ENCODE data around the gene POC5.

POC5 gene

DNA sequence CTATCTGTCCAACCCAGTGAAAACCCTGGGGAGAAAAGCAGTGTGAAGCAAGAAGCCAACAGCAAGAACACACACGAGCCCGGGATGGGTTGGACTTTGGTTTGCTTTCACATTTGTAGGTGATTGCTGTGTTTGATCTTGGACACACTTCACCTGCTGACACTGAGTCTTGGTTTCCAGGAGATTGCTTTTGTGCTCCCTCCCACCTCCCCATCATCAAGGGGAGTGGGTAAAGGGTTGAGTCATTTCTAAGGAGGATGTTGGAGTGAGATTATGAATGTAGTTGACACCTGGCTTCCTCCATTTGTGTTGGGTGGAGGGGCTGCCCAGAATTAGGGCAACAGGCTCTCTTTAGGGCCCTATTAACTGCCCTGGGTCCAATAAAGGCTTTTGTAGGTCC, 68.5 kb downstream of the POC5 start:
- no peak for TF ChIP-seq CTCF (conservative IDR thresholded peaks at IDR 0.05; ENCODE audit: low read depth, low read length)
- no peak overlapping the region for H3K4me3 ChIP-seq (ENCODE audit: low read length)
- DNase-seq (ENCODE audit: low read depth), result no peak

DNA sequence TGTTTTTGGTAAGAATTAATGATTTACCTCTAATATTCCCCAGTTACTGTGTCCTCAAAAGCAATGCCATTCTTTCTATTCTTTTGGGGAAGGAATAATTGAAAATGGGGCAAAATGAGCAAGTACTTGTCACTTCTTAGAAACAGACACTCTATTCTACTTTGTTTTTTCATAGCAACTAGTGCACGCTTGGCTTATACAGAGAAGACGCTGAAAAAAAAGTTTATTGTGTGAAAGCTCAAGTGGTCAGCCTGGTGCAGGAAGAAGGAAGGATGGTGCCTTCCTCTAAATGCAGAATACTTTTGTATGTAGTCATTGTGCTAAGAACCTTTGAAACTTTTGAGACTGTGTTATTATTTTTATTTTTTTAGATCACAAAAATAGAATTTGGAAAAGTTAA, 76.4 kb downstream of the POC5 start:
- TF ChIP-seq CTCF (conservative IDR thresholded peaks at IDR 0.05; ENCODE audit: low read depth, low read length), result no peak
- H3K4me3 ChIP-seq (ENCODE audit: low read length), result no peak overlapping the region
- DNase-seq (ENCODE audit: low read depth), result no peak

GRCh38 chr5:75640395-75640794, 76.8 kb downstream of the POC5 start:
- DNase-seq (ENCODE audit: low read depth), result peak; percentile 18

DNA sequence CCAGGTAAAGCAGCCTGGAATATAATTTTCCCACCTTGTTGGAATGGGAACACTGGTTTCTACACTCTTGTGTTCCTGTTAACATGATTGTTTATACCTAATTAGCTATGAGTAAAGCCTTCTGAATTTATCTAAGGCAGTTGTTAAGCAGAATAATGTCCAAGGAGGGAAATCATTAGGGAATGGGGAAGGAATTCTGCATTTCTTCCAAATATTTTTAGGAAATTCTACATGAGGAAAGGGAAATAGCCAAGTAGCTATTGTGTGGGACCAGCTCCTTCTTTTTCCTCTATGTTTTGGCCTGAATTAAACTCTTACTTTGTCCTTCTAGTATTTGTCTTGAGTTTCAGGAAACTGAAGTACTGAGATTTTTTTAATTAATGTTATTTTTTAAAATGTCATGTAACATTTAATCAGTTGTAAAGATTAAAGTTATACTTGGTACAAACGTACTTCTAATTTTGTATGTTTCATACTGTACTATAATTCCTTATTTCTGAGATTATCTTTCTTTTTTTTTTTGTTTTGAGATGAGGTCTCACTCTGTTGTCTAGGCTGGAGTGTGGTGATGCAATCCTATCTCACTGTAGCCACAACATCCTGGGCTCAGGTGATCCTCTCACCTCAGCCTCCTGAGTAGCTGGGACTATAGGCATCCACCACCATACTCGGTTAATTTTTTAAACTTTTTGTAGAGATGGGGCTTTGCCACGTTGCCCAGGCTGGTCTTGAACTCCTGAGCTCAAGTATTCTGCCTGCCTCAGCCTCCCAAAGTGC, 77.5 kb downstream of the POC5 start:
- H3K4me3 ChIP-seq (ENCODE audit: low read length), result no peak overlapping the region
- DNase-seq (ENCODE audit: low read depth), result no peak
- TF ChIP-seq CTCF (conservative IDR thresholded peaks at IDR 0.05; ENCODE audit: low read depth, low read length), result no peak

More at GRCh38 chr5:75640395-75640794, 76.8 kb downstream of the POC5 start:
- H3K4me3 ChIP-seq (ENCODE audit: low read length), result no peak overlapping the region
- TF ChIP-seq CTCF (conservative IDR thresholded peaks at IDR 0.05; ENCODE audit: low read depth, low read length), result no peak

- DNase-seq (ENCODE audit: low read depth), result no peak
- H3K4me3 ChIP-seq (ENCODE audit: low read length), result no peak overlapping the region
- no peak for TF ChIP-seq CTCF (conservative IDR thresholded peaks at IDR 0.05; ENCODE audit: low read depth, low read length)
Observed at GRCh38 chr5:75637949-75638348, 79.3 kb downstream of the POC5 start.

GRCh38 chr5:75632321-75632720, 84.9 kb downstream of the POC5 start:
- TF ChIP-seq CTCF (conservative IDR thresholded peaks at IDR 0.05; ENCODE audit: low read depth, low read length), result no peak
- no peak overlapping the region for H3K4me3 ChIP-seq (ENCODE audit: low read length)
- DNase-seq (ENCODE audit: low read depth), result no peak

GRCh38 chr5:75630875-75631274, 86.4 kb downstream of the POC5 start:
- no peak for DNase-seq (ENCODE audit: low read depth)
- no peak for TF ChIP-seq CTCF (conservative IDR thresholded peaks at IDR 0.05; ENCODE audit: low read depth, low read length)
- no peak overlapping the region for H3K4me3 ChIP-seq (ENCODE audit: low read length)
